Measurements from ENCODE around the gene CACHD1. TPM values are rescaled to one million over a fixed set of nuclear protein-coding genes. Genes with fewer than 3 reads are reported as not detected.

The CACHD1 gene
- total and polyA plus RNA-seq, 8 donors = 1.4 to 22.8 (median 4.8) TPM

- H3K4me1 ChIP-seq = peaks cover 24 to 67% (median 50%) of the 10 kb centered on the region in 4 donors
- peak in 1 of 2 donors; percentile 24 for DNase-seq
- no peak overlapping the region for H3K4me3 ChIP-seq
- H3K36me3 ChIP-seq = no peaks in the 10 kb centered on the region
- no peaks in the 10 kb centered on the region for H3K27me3 ChIP-seq
- intact Hi-C loops (cut with DNase I; ENCODE audit: low total_unique reads) = no loop called here
- H3K9me3 ChIP-seq = no peaks in the 10 kb centered on the region
- peak overlapping the region in 3 of 5 donors; percentile 15 to 86 (median 68) for H3K27ac ChIP-seq
- whole genome bisulfite sequencing, 5 donors = 21 to 42% (median 27%) methylated on average over 3 of the region's 3 CpGs
- no peak for TF ChIP-seq EP300 (IDR thresholded peaks at IDR 0.05)
- TF ChIP-seq, protein P1, sequence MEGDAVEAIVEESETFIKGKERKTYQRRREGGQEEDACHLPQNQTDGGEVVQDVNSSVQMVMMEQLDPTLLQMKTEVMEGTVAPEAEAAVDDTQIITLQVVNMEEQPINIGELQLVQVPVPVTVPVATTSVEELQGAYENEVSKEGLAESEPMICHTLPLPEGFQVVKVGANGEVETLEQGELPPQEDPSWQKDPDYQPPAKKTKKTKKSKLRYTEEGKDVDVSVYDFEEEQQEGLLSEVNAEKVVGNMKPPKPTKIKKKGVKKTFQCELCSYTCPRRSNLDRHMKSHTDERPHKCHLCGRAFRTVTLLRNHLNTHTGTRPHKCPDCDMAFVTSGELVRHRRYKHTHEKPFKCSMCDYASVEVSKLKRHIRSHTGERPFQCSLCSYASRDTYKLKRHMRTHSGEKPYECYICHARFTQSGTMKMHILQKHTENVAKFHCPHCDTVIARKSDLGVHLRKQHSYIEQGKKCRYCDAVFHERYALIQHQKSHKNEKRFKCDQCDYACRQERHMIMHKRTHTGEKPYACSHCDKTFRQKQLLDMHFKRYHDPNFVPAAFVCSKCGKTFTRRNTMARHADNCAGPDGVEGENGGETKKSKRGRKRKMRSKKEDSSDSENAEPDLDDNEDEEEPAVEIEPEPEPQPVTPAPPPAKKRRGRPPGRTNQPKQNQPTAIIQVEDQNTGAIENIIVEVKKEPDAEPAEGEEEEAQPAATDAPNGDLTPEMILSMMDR (IDR thresholded peaks at IDR 0.05) = no peak
- TF ChIP-seq POLR2A (IDR thresholded peaks at IDR 0.05) = no peak
- no peak for TF ChIP-seq POLR2AphosphoS5 (IDR thresholded peaks at IDR 0.05)
These were observed 69.4 kb downstream of the CACHD1 start for GRCh38 chr1:64539289-64539688.

DNA sequence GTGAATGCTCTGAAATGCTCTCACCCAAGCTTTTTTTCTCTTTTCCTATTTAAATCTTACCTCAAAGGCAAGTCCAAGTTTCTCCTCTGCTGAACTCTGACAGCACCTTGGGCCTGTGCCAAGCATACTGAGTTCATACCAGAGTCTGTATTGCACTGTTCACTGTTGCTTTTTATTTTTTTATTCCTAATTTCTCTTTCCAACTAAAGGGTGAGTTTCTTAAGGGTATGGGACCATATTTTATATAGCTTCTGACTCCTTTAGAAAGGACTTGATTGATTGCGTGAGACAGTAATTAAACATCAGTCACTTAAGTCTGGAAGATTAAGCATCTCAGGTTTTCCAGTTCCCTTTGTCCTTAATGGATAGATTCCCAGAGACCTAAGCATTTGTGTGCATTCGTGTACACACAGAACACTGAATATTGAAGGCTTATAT is 69.9 kb downstream of the CACHD1 start:
- Histone ChIP-seq H3K4me3 (peak overlapping the region in 3 of 4 donors; percentile 5 to 35 (median 15)), H3K27ac (peak overlapping the region in 4 of 5 donors; percentile 66 to 86 (median 70)), H3K27me3 (no peaks in the 10 kb centered on the region), H3K9me3 (no peaks in the 10 kb centered on the region), H3K4me1 (peaks cover 24 to 69% (median 50%) of the 10 kb centered on the region in 4 donors), H3K36me3 (no peaks in the 10 kb centered on the region)
- 28 to 45% (median 29%) methylated on average over 2 of the region's 2 CpGs for WGBS, 5 donors
- TF ChIP-seq, protein P1 (IDR thresholded peaks at IDR 0.05) = no peak
- no peak for TF ChIP-seq POLR2A (IDR thresholded peaks at IDR 0.05)
- TF ChIP-seq POLR2AphosphoS5 (IDR thresholded peaks at IDR 0.05) = no peak
- no peak for TF ChIP-seq EP300 (IDR thresholded peaks at IDR 0.05)
- DNase-seq = peak; percentile 80 to 85
- intact Hi-C loops (cut with DNase I; ENCODE audit: low total_unique reads) = no loop called here

GRCh38 chr1:64540265-64540791 is 70.4 kb downstream of the CACHD1 start:
- peak in 1 of 2 donors; percentile 69 for DNase-seq
- Histone ChIP-seq H3K27me3 (no peaks in the 10 kb centered on the region), H3K9me3 (no peaks in the 10 kb centered on the region), H3K27ac (peak overlapping the region; percentile 66 to 86 (median 69)), H3K4me3 (peak overlapping the region in 3 of 4 donors; percentile 5 to 35 (median 15)), H3K4me1 (peaks cover 24 to 74% (median 49%) of the 10 kb centered on the region in 4 donors), H3K36me3 (no peaks in the 10 kb centered on the region)
- TF ChIP-seq EP300 (IDR thresholded peaks at IDR 0.05) = no peak
- TF ChIP-seq, protein P1 (IDR thresholded peaks at IDR 0.05) = no peak
- TF ChIP-seq POLR2A (IDR thresholded peaks at IDR 0.05) = no peak
- TF ChIP-seq POLR2AphosphoS5 (IDR thresholded peaks at IDR 0.05) = peak in 2 of 3 donors; percentile 56 to 61
- WGBS, 5 donors = 15 to 31% (median 23%) methylated on average over 6 of the region's 6 CpGs
- intact Hi-C loops (cut with DNase I; ENCODE audit: low total_unique reads) = no loop called here

GRCh38 chr1:64542118-64542517 is 72.2 kb downstream of the CACHD1 start:
- H3K4me1 ChIP-seq = peaks cover 11 to 70% (median 32%) of the 10 kb centered on the region in 4 donors
- H3K27ac ChIP-seq = peak overlapping the region in 1 of 5 donors; percentile 86
- no peaks in the 10 kb centered on the region for H3K36me3 ChIP-seq
- DNase-seq = peak in 1 of 2 donors; percentile 25
- intact Hi-C loops (cut with DNase I; ENCODE audit: low total_unique reads) = no loop called here
- no peaks in the 10 kb centered on the region for H3K27me3 ChIP-seq
- H3K9me3 ChIP-seq = no peaks in the 10 kb centered on the region
- TF ChIP-seq POLR2AphosphoS5 (IDR thresholded peaks at IDR 0.05) = no peak
- no peak for TF ChIP-seq POLR2A (IDR thresholded peaks at IDR 0.05)
- no peak for TF ChIP-seq EP300 (IDR thresholded peaks at IDR 0.05)
- TF ChIP-seq, protein P1 (IDR thresholded peaks at IDR 0.05) = no peak
- no peak overlapping the region for H3K4me3 ChIP-seq
- WGBS, 5 donors = 45 to 66% (median 47%) methylated on average over 4 of the region's 4 CpGs
